Endothelial cell of umbilical vein (primary cell): ENCODE results near the gene LARGE1.

Experiments
- CTCF ChIP-seq, 2 donors: IDR thresholded peaks; 1 replicate in 1 of 2; 2 replicates in 1 of 2; pipeline ENCODE4 v1.5.1; 2011; ENCODE audit warnings: low read length in 2 of 2, mild to moderate bottlenecking in 2 of 2, moderate library complexity in 2 of 2, control low read depth in 1 of 2, inconsistent platforms in 1 of 2, low read depth in 1 of 2; ENCODE audit not compliant: insufficient read depth in 1 of 2; ENCODE audit errors: extremely low read depth in 1 of 2
- EZH2 ChIP-seq: IDR thresholded peaks from 2 replicates; pipeline ENCODE4 v1.6.1; 2012; ENCODE audit warnings: borderline replicate concordance, low read depth, mild to moderate bottlenecking, moderate library complexity, low read length, inconsistent platforms; ENCODE audit not compliant: severe bottlenecking

- TF ChIP-seq CTCF (IDR thresholded peaks at IDR 0.05; ENCODE audit: extremely low read depth in 1 of 2, insufficient read depth in 1 of 2, low read depth in 1 of 2, low read length in 2 of 2) = no peak
- no peak for TF ChIP-seq EZH2
Measured at GRCh38 chr22:33758961-33759360, 161.3 kb downstream of the LARGE1 start.
